Kidney glomerular epithelial cell (primary cell): ENCODE measurements around the gene CNOT4.
"Not testable (repeated sequence)": the region's sequence is repeated elsewhere in the genome, so short reads cannot be mapped to it uniquely, and the experiment has no call there.

ENCODE experiments used
- DNase-seq: peaks from one replicate; lab custom pipeline; 2025; lab: John Stamatoyannopoulos, UW

Gene CNOT4

GRCh38 chr7:135454060-135454459 lies 55.8 kb downstream of the CNOT4 start:
- no peak for DNase-seq

DNA sequence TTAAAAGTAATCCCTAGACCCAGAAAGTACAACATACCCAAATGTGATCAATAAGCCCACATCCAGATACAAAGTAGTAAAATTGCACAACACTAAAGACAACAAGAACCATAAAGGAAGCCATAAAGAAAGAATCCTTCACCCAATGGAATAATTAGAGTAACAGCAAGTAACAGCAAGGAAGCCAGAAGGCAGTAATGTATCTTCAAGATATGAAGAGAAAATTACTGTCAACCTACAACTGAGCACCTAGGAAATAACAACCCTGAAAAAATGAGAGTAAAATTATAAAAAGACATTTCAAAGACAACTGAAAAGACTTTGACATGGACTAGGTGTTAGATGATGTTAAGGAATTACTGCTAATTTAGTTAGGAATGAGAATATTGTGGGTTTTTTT lies 60.5 kb downstream of the CNOT4 start:
- no peak for DNase-seq

GRCh38 chr7:135448753-135449152 lies 61.1 kb downstream of the CNOT4 start:
- no peak for DNase-seq

DNA sequence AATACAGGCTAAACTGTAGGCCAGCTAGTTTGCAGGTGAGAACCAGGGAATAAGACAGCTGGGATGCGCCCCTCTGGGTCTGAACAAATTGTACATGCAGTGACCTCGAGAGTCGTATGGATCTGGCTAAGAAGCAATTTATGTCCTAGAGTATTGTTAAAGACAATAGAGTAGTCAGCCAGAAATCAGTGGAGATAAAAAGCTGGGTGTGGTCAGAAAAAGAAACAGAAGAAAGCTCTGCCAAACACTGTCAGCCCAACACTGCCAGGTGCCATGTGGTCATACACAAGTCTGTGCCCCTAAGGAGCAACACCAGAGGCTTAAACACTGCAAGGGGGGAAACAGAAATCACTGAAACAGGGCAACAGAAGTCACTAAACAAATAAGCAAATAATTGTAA lies 62.2 kb downstream of the CNOT4 start:
- DNase-seq, result no peak

DNA sequence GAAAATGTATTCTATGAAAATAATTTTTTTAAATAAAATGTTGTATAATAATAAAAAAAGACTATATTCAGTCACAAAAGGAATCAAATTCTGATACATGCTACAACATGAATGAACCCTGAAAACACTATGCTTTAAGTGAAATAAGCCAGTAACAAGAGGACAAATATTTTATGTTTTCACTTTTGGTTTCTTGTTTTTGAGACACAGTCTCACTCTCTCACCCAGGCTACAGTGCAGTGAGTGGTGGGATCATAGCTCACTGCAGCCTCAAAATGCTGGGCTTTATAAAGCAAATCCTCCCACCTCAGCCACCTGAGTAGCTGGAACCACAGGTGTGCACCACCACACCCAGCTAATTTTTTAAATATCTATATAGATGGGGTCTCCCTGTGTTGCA lies 64.2 kb downstream of the CNOT4 start:
- no peak for DNase-seq

- DNase-seq, result not testable (repeated sequence)
Observed at GRCh38 chr7:135445266-135445665, 64.6 kb downstream of the CNOT4 start.

DNA sequence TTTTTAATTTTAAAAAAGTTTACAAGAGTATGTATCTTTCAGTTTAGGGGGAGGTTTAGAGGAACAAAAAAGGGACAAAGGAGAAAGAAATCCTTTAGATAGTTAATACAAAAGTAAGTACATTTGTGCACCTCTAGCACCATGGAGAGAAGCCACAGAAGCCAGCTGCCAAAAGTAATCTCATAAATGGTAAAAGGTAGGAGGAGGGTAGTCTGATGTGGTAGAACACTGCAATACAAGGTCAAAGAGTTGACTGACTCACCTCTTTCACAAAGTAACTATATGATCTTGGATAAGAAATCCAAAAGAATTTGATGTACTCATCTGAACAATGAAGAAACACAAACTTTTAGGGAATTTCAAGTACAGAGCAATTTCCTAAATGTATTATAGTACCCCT lies 68.1 kb downstream of the CNOT4 start:
- peak; percentile 35 for DNase-seq

GRCh38 chr7:135434047-135434446 lies 75.9 kb downstream of the CNOT4 start:
- no peak for DNase-seq

DNA sequence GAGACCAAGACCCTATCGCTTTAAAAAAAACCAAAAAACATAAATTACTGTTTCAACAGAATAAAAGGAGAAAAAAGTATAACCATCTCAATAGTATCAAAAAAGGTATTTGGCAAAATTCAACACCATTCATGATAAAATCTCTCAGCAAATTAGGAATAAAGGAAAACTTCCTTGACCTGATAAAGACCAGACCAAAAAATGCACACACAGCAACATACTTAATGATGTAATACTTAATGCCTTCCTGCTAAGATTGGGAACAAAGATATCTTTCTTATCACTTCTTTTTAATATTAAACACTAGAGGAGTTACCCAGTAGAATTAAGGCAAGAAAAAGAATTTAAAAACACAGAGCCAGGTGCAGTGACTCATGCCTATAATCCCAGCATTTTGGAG lies 79.3 kb downstream of the CNOT4 start:
- DNase-seq, result no peak

DNA sequence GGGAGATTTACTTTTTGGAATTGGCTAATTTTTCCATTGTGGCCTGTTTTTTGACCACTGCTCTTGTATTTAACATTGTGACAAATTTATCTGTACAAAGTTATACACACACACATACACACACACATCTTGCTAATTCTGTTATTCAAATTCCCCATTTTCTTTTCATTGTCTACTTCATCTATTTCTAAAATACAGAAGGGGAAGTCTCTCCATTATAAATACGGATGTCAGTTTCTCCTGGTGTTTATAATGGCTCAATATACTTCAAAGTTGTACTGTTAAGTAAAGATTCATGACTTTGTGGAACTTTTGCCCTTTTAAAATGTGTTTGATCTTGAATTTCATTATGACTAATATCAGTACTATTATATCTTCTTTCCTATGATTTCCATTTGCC lies 81.0 kb downstream of the CNOT4 start:
- no peak for DNase-seq

GRCh38 chr7:135428011-135428410 lies 81.9 kb downstream of the CNOT4 start:
- no peak for DNase-seq

- DNase-seq, result no peak
Observed at GRCh38 chr7:135427166-135427565, 82.7 kb downstream of the CNOT4 start.

DNA sequence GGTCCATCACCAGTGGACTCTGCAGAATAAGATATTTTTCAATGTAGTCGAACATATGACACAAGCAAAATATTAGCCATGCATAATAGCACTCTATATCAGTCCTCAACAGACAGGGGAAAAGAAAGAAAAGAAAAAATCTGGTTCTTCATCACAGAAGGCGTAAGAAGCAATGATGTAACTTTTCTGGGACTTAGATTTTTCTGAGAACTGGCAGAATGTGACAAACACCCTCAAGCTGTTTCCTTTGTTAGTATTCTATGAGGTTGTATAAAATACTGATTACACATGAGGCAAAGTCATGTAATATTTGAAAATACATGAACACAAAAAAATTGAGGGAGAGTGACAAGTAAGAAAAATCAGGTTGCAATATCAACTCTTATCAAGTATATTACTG lies 84.9 kb downstream of the CNOT4 start:
- no peak for DNase-seq

GRCh38 chr7:135420786-135421185 lies 89.1 kb downstream of the CNOT4 start:
- DNase-seq, result no peak

- no peak for DNase-seq
Observed at GRCh38 chr7:135416431-135416830, 93.5 kb downstream of the CNOT4 start.

GRCh38 chr7:135414850-135415439 lies 95.0 kb downstream of the CNOT4 start:
- DNase-seq, result peak; percentile 10

DNA sequence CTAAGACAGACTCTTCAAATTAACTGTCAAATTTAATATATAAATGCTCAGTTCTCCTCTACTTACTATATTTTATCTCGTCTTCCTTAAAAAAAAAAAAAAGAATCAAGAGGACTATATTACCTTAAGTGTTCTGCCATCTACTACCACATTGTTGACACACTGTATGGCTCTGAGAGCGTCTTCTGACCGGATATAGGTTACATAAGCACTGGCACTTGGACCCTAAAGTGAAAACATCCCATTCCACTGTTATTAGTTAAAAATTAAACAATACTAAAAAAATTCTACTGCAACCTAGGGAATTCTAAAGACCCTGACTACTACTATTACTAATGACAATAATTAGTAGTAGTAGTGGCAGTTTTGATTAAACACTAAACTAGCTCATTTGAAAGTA lies 95.7 kb downstream of the CNOT4 start:
- no peak for DNase-seq

DNA sequence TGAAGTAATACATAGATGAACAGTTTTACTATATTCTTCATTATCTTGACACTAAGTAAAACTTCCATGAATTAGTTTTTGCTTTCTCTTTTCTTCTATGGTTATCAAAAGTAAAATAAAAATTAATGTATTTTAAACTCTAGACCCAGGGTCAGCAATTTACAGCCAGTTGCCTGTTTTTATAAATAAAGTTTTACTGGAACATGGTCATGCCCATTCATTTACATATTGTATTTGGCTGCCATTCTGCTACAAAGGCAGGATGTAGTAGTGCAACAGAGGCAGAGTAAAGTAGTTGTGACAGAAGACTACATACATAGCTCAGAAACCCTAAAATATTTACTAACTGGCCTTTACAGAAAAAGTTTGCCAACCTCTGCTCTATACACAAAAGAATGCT lies 98.8 kb downstream of the CNOT4 start:
- no peak for DNase-seq

GRCh38 chr7:135410543-135410942 lies 99.4 kb downstream of the CNOT4 start:
- DNase-seq, result no peak

- DNase-seq, result no peak
Observed at GRCh38 chr7:135409845-135410542, 99.9 kb downstream of the CNOT4 start.

- no peak for DNase-seq
Observed at GRCh38 chr7:135407884-135408283, 102.0 kb downstream of the CNOT4 start.

DNA sequence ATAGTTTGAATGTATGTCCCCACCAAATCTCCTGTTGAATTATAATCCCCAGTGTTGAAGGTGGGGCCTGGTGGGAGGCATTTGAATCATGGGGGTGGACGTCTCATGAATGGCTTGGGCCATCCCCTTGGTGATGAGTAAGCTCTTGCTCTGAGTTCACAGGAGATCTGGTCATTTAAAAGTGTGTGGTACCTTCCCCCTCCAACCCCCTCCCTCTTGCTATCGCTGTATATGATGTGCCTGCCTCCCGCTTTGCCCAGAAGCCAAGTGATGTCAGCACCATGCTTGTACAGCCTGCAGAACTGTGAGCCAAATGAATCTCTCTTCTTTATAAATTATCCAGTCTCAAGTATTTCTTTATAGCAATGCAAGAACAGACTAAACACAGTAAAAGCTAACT lies 103.0 kb downstream of the CNOT4 start:
- no peak for DNase-seq

DNA sequence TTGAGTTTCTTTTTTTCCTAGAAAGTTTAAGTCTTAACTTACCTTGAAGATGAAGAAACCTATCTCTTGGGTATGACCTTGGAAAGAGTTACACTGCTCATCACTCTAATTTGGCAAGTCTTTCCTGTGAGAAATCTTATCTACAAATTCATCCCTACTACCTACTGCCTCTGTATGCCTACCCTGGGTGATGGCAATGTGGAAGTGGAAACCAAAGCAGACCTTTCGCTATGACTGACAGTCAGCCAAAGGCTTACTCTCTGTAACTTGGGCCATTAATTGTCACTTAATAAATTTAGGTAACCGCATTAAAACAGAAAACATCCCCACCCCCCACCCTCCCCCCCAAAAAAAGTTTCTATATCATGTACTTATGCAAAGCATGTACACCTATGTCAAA lies 103.9 kb downstream of the CNOT4 start:
- DNase-seq, result no peak

GRCh38 chr7:135403302-135403701 lies 106.6 kb downstream of the CNOT4 start:
- no peak for DNase-seq
